ENCODE results near the gene ALAS1. TPM values are rescaled to one million over a fixed set of nuclear protein-coding genes. Genes with fewer than 3 reads are reported as not detected.
"Not testable (repeated sequence)": the region's sequence is repeated elsewhere in the genome, so short reads cannot be mapped to it uniquely, and the experiment has no call there.

The ALAS1 gene
- total and polyA plus RNA-seq, 2 experiments from 2014 or later = 85.3 to 90.1 TPM

DNA sequence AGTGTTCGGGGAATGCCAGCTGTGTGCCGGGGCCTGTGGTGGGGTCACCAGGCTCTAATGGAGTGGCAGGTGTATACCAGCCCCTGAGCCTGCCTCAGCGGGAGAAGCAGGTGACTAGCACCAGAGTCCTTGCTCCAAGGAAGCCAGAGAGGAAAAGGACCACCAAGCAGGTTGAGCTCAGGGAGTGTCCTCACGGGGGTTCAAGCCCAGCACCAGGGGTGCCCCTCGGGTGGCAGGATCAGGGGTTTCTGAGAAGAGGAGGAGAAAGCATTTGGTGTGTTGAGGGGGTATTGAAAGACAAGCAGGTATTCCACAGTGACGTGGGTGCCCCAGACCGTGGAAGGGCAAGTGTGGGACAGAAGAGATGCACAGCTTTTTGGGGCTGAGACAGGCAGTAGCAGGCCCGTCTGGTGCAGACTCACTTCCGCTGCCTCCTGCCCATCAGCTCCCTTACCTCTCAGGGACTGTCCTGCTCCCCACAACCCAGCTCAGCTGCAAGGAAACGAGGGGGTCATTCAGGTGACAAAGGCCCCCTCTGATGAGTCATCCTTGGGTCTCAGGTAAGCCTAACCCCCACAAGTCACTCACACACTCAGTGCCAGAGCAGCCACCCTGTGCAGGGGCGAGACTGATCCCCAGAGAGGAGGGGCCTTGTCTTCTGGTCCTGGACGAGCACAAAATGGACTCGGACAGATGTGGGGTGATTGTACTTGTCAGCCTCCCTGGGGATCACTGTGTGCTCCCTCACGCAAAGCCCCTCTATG lies 22.4 kb upstream of the ALAS1 start:
- Histone ChIP-seq H3K4me3 (no peak overlapping the region), H3K27ac (no peak overlapping the region), H3K4me1 (ENCODE audit: insufficient read depth) (peaks cover 6% of the 10 kb centered on the region), H3K36me3 (replicated peaks; ENCODE audit: insufficient read depth, low read depth) (no peaks in the 10 kb centered on the region), H4K20me1 (ENCODE audit: insufficient read depth, poor library complexity, severe bottlenecking) (no peaks in the 10 kb centered on the region), H3K79me2 (no peaks in the 10 kb centered on the region), H3K4me2 (no peak overlapping the region), H3K9me2 (replicated peaks; ENCODE audit: insufficient read depth) (no peaks in the 10 kb centered on the region), H3K9me3 (ENCODE audit: low read depth) (no peaks in the 10 kb centered on the region), H3K27me3 (no peaks in the 10 kb centered on the region), H2AFZ (no peak overlapping the region)
- TF ChIP-seq EZH2phosphoT487 (IDR thresholded peaks at IDR 0.05; ENCODE audit: low read depth, severe bottlenecking, unreplicated experiment) (no peak), EZH2 (IDR thresholded peaks at IDR 0.05; ENCODE audit: borderline replicate concordance) (no peak), CTCF (IDR thresholded peaks at IDR 0.05; ENCODE audit: poor library complexity) (no peak)
- WGBS (ENCODE audit: low lambda C conversion rate, missing lambda C conversion rate) = 87% methylated on average over 14 of the region's 14 CpGs
- DNase-seq (ENCODE audit: low spot score) = no peak

- no peaks in the 10 kb centered on the region for H3K9me2 ChIP-seq (replicated peaks; ENCODE audit: insufficient read depth)
- no peak overlapping the region for H3K4me2 ChIP-seq
- H3K27me3 ChIP-seq = no peaks in the 10 kb centered on the region
- 91% methylated on average over 8 of the region's 8 CpGs for WGBS (ENCODE audit: low lambda C conversion rate, missing lambda C conversion rate)
- H4K20me1 ChIP-seq (ENCODE audit: insufficient read depth, poor library complexity, severe bottlenecking) = no peaks in the 10 kb centered on the region
- H3K79me2 ChIP-seq = no peaks in the 10 kb centered on the region
- no peak for DNase-seq (ENCODE audit: low spot score)
- no peak overlapping the region for H2AFZ ChIP-seq
- no peak overlapping the region for H3K4me3 ChIP-seq
- H3K36me3 ChIP-seq (replicated peaks; ENCODE audit: insufficient read depth, low read depth) = no peaks in the 10 kb centered on the region
- no peak for TF ChIP-seq EZH2phosphoT487 (IDR thresholded peaks at IDR 0.05; ENCODE audit: low read depth, severe bottlenecking, unreplicated experiment)
- H3K9me3 ChIP-seq (ENCODE audit: low read depth) = no peaks in the 10 kb centered on the region
- no peak overlapping the region for H3K27ac ChIP-seq
- H3K4me1 ChIP-seq (ENCODE audit: insufficient read depth) = peaks cover under 1% of the 10 kb centered on the region
Observed at GRCh38 chr3:52176180-52176752, 21.7 kb upstream of the ALAS1 start.

GRCh38 chr3:52176951-52177700 lies 20.8 kb upstream of the ALAS1 start:
- WGBS (ENCODE audit: low lambda C conversion rate, missing lambda C conversion rate) = 68% methylated on average over 15 of the region's 15 CpGs
- H4K20me1 ChIP-seq (ENCODE audit: insufficient read depth, poor library complexity, severe bottlenecking) = no peaks in the 10 kb centered on the region
- H3K4me1 ChIP-seq (ENCODE audit: insufficient read depth) = no peaks in the 10 kb centered on the region
- peak overlapping the region; percentile 53 for H3K27ac ChIP-seq
- no peak overlapping the region for H3K4me2 ChIP-seq
- no peaks in the 10 kb centered on the region for H3K27me3 ChIP-seq
- H3K36me3 ChIP-seq (replicated peaks; ENCODE audit: insufficient read depth, low read depth) = no peaks in the 10 kb centered on the region
- no peaks in the 10 kb centered on the region for H3K79me2 ChIP-seq
- no peaks in the 10 kb centered on the region for H3K9me3 ChIP-seq (ENCODE audit: low read depth)
- H2AFZ ChIP-seq = no peak overlapping the region
- TF ChIP-seq EZH2phosphoT487 (IDR thresholded peaks at IDR 0.05; ENCODE audit: low read depth, severe bottlenecking, unreplicated experiment) (no peak), EZH2 (IDR thresholded peaks at IDR 0.05; ENCODE audit: borderline replicate concordance) (no peak), CTCF (IDR thresholded peaks at IDR 0.05; ENCODE audit: poor library complexity) (no peak)
- no peak for DNase-seq (ENCODE audit: low spot score)
- no peaks in the 10 kb centered on the region for H3K9me2 ChIP-seq (replicated peaks; ENCODE audit: insufficient read depth)
- H3K4me3 ChIP-seq = no peak overlapping the region

DNA sequence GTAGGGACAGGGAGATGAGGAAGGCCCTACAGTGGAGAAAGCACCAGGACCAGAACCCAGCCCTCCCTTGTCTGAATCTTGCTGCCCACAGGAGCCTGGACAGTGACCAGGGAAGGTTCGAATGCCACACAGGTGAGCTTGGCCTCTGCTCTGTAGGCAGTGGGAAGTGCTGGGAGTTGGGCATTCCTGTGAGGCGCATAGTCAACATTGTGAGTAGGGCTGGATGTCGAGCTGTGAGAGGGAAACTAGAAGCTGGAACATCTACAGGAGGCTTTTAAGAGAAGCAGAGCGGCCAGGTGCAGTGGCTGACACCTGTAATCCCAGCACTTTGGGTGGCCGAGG lies 20.3 kb upstream of the ALAS1 start:
- Histone ChIP-seq H3K9me3 (ENCODE audit: low read depth) (no peaks in the 10 kb centered on the region), H3K9me2 (replicated peaks; ENCODE audit: insufficient read depth) (no peaks in the 10 kb centered on the region), H3K4me1 (ENCODE audit: insufficient read depth) (no peaks in the 10 kb centered on the region), H3K4me3 (no peak overlapping the region), H3K79me2 (no peaks in the 10 kb centered on the region), H3K27ac (peak overlapping the region; percentile 53), H2AFZ (no peak overlapping the region), H4K20me1 (ENCODE audit: insufficient read depth, poor library complexity, severe bottlenecking) (no peaks in the 10 kb centered on the region), H3K36me3 (replicated peaks; ENCODE audit: insufficient read depth, low read depth) (no peaks in the 10 kb centered on the region), H3K27me3 (no peaks in the 10 kb centered on the region), H3K4me2 (no peak overlapping the region)
- 82% methylated on average over 5 of the region's 5 CpGs for WGBS (ENCODE audit: low lambda C conversion rate, missing lambda C conversion rate)
- TF ChIP-seq EZH2phosphoT487 (IDR thresholded peaks at IDR 0.05; ENCODE audit: low read depth, severe bottlenecking, unreplicated experiment) = no peak
- no peak for TF ChIP-seq EZH2 (IDR thresholded peaks at IDR 0.05; ENCODE audit: borderline replicate concordance)
- no peak for TF ChIP-seq CTCF (IDR thresholded peaks at IDR 0.05; ENCODE audit: poor library complexity)
- DNase-seq (ENCODE audit: low spot score) = no peak

DNA sequence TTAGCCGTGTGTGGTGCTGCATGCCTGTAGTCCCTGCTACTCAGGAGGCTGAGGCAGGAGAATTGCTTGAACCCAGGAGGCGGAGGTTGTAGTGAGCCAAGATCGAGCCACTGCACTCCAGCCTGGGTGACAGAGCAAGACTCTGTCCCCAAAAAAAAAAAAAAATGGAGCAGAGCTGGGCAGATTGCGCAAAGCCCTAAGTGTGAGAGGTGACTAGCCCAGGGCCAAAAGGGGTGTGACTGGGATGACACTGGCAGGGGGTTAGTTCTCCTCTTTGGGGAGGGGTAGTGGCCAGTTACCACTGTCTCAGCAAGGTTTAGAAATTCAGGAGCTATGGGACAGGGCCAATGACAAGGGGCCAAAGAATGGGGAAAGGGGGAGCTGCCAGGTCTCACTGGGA lies 19.8 kb upstream of the ALAS1 start:
- not testable (repeated sequence) for H3K4me2 ChIP-seq; H2AFZ ChIP-seq; H3K4me3 ChIP-seq; H3K9me3 ChIP-seq (ENCODE audit: low read depth); H3K9me2 ChIP-seq (replicated peaks; ENCODE audit: insufficient read depth); DNase-seq (ENCODE audit: low spot score); H3K79me2 ChIP-seq; H3K27ac ChIP-seq; H4K20me1 ChIP-seq (ENCODE audit: insufficient read depth, poor library complexity, severe bottlenecking); H3K27me3 ChIP-seq; H3K36me3 ChIP-seq (replicated peaks; ENCODE audit: insufficient read depth, low read depth); H3K4me1 ChIP-seq (ENCODE audit: insufficient read depth)
- WGBS (ENCODE audit: low lambda C conversion rate, missing lambda C conversion rate) = 98% methylated on average over 4 of the region's 4 CpGs
